MM.1S (cell line): ENCODE results near the gene KIRREL3.
"Not testable (repeated sequence)": the region's sequence is repeated elsewhere in the genome, so short reads cannot be mapped to it uniquely, and the experiment has no call there.

ENCODE experiments used
- CTCF ChIP-seq: fragments of 300-600 bp; sonication (generic); IDR thresholded peaks from 2 replicates; pipeline ENCODE4 v1.5.1; 2016; ENCODE audit warnings: antibody characterized with exemption, low read length, mixed read lengths
- EZH2 ChIP-seq: fragments of 300-600 bp; sonication (generic); optimal IDR thresholded peaks from 2 replicates; pipeline ENCODE3; 2017; ENCODE audit warnings: low read depth, mild to moderate bottlenecking, antibody characterized with exemption, low read length, mixed read lengths
- EZH2phosphoT487 ChIP-seq: fragments of 300-600 bp; sonication (generic); IDR thresholded peaks from 2 replicates; pipeline ENCODE4 v1.6.1; 2018; ENCODE audit warnings: antibody characterized with exemption, low read length

GRCh38 chr11:126394634-126395072 is 605.9 kb downstream of the KIRREL3 start:
- TF ChIP-seq CTCF, EZH2, EZH2phosphoT487: not testable (repeated sequence)
